H1 (cell line): ENCODE measurements around the gene HES5. TPM values are rescaled to one million over a fixed set of nuclear protein-coding genes. Genes with fewer than 3 reads are reported as not detected.

Experiments used
- CTCF ChIA-PET: fragments of 300-600 bp; sonication (Branson Sonifier 250); formaldehyde crosslinking; loops from one replicate; lab custom pipeline; 2021; ENCODE audit not compliant: partially characterized antibody; lab: Charles Lee
- POLR2A ChIA-PET: fragments of 300-600 bp; sonication (Branson Sonifier 250); formaldehyde crosslinking; loops from one replicate; lab custom pipeline; 2021; ENCODE audit warnings: inconsistent platforms; ENCODE audit not compliant: partially characterized antibody; lab: Charles Lee
- DNase-seq, 2 experiments: peaks; one replicate each; pipeline versions ENCODE4 v3.0.0 to v3.0.0-alpha.2; 2010 to 2022; ENCODE audit warnings: low spot score in 2 of 2, low read depth in 1 of 2, mixed read lengths in 1 of 2
- FAIRE-seq: peaks from 2 replicates; lab custom pipeline; 2011; peaks lifted over from hg19 to GRCh38; lab: Jason Lieb, UNC
- H2AFZ ChIP-seq: 2 replicates; pipeline ENCODE4 v1.8.1; 2012; ENCODE audit warnings: low read length, inconsistent platforms
- H2AK5ac ChIP-seq: 2 replicates; pipeline ENCODE4 v1.6.1; 2013; ENCODE audit warnings: low read depth, low read length
- H2BK120ac ChIP-seq: replicated peaks from 2 replicates; pipeline ENCODE3; 2013; ENCODE audit warnings: low read depth, low read length, inconsistent platforms
- H2BK12ac ChIP-seq: 2 replicates; pipeline ENCODE4 v1.6.1; 2013; ENCODE audit warnings: low read depth, low read length
- H2BK15ac ChIP-seq: 2 replicates; pipeline ENCODE4 v1.6.1; 2013; ENCODE audit warnings: low read length
- H2BK20ac ChIP-seq: 2 replicates; pipeline ENCODE4 v1.6.1; 2013; ENCODE audit warnings: low read length
- H2BK5ac ChIP-seq: 2 replicates; pipeline ENCODE4 v1.6.1; 2013; ENCODE audit warnings: low read depth, low read length
- H3K14ac ChIP-seq: 2 replicates; pipeline ENCODE4 v1.6.1; 2013; ENCODE audit warnings: inconsistent platforms; ENCODE audit not compliant: insufficient read length
- H3K18ac ChIP-seq: 2 replicates; pipeline ENCODE4 v1.6.1; 2013; ENCODE audit warnings: low read length; ENCODE audit errors: extremely low read depth
- H3K23ac ChIP-seq: 2 replicates; pipeline ENCODE4 v1.6.1; 2013; ENCODE audit warnings: inconsistent platforms; ENCODE audit not compliant: insufficient read length
- H3K23me2 ChIP-seq: 2 replicates; pipeline ENCODE4 v1.6.1; 2013; ENCODE audit warnings: low read depth, low read length
- H3K27ac ChIP-seq: 2 replicates; pipeline ENCODE4 v1.6.1; 2011; ENCODE audit warnings: low read depth, low read length, inconsistent platforms
- H3K27me3 ChIP-seq, 4 experiments: replicated peaks in 1 of 4; 1 replicate in 1 of 4; 2 replicates in 3 of 4; pipeline versions ENCODE4 v1.6.1 to v1.8.1; 2011 to 2013; ENCODE audit warnings: low read length in 3 of 4, mild to moderate bottlenecking in 3 of 4, inconsistent platforms in 2 of 4, mixed read lengths in 2 of 4, moderate library complexity in 1 of 4; ENCODE audit not compliant: control insufficient read depth in 3 of 4, insufficient read depth in 3 of 4; ENCODE audit errors: extremely low read depth in 1 of 4
- H3K36me3 ChIP-seq, 4 experiments: 2 replicates each; pipeline versions ENCODE4 v1.6.1 to v1.8.1; 2011 to 2013; ENCODE audit warnings: mild to moderate bottlenecking in 4 of 4, low read length in 3 of 4, moderate library complexity in 2 of 4, control low read depth in 1 of 4, inconsistent platforms in 1 of 4; ENCODE audit not compliant: insufficient read depth in 4 of 4, control insufficient read depth in 2 of 4
- H3K4ac ChIP-seq: replicated peaks from 2 replicates; pipeline ENCODE3; 2013; ENCODE audit warnings: low read length, low read depth, mixed read lengths, inconsistent platforms; ENCODE audit not compliant: insufficient read length
- H3K4me1 ChIP-seq, 4 experiments: replicated peaks in 1 of 4; 1 replicate in 1 of 4; 2 replicates in 3 of 4; pipeline versions ENCODE4 v1.6.1 to v1.8.1; 2011 to 2013; ENCODE audit warnings: low read length in 3 of 4, inconsistent platforms in 2 of 4, mixed read lengths in 1 of 4; ENCODE audit not compliant: insufficient read depth in 4 of 4, control insufficient read depth in 3 of 4
- H3K4me2 ChIP-seq, 2 experiments: 2 replicates each; pipeline versions ENCODE4 v1.6.1 to v1.8.1; 2011 to 2013; ENCODE audit warnings: low read depth in 2 of 2, low read length in 2 of 2, control low read depth in 1 of 2, inconsistent platforms in 1 of 2, mild to moderate bottlenecking in 1 of 2; ENCODE audit not compliant: insufficient read depth in 1 of 2
- H3K4me3 ChIP-seq, 4 experiments: fragments of 200-600, 300-600 bp in 1 of 4; sonication (generic), shearing (Covaris generic), sonication (Bioruptor Twin) in 1 of 4; 2 replicates each; pipeline versions ENCODE4 v1.5.1 to v1.8.1; 2011 to 2016; ENCODE audit warnings: low read length in 4 of 4, low read depth in 3 of 4, control low read depth in 2 of 4, inconsistent platforms in 2 of 4, mild to moderate bottlenecking in 2 of 4, mixed read lengths in 1 of 4, moderate library complexity in 1 of 4; ENCODE audit not compliant: insufficient read depth in 2 of 4; ENCODE audit errors: extremely low read depth in 1 of 4
- H3K56ac ChIP-seq: replicated peaks from 2 replicates; pipeline ENCODE3; 2013; ENCODE audit warnings: low read depth, mild to moderate bottlenecking, mixed read lengths, low read length, inconsistent platforms; ENCODE audit not compliant: insufficient read length
- H3K79me1 ChIP-seq: 2 replicates; pipeline ENCODE4 v1.6.1; 2013; ENCODE audit warnings: low read depth, low read length, control low read depth
- H3K79me2 ChIP-seq, 2 experiments: 2 replicates each; pipeline versions ENCODE4 v1.6.1 to v1.8.1; 2012 to 2013; ENCODE audit warnings: low read length in 2 of 2, mild to moderate bottlenecking in 2 of 2, inconsistent platforms in 1 of 2; ENCODE audit not compliant: insufficient read depth in 2 of 2, control insufficient read depth in 1 of 2
- H3K9ac ChIP-seq, 4 experiments: replicated peaks in 1 of 4; 1 replicate in 1 of 4; 2 replicates in 3 of 4; pipeline versions ENCODE4 v1.6.1 to v1.8.1; 2011 to 2013; ENCODE audit warnings: low read depth in 3 of 4, low read length in 3 of 4, control low read depth in 2 of 4, mild to moderate bottlenecking in 2 of 4, moderate library complexity in 2 of 4, inconsistent platforms in 1 of 4; ENCODE audit errors: extremely low read depth in 1 of 4
- H3K9me3 ChIP-seq, 2 experiments: 2 replicates each; pipeline versions ENCODE4 v1.6.1 to v1.8.1; 2012 to 2013; ENCODE audit warnings: mild to moderate bottlenecking in 2 of 2, moderate library complexity in 2 of 2, control low read depth in 1 of 2, inconsistent platforms in 1 of 2, low read depth in 1 of 2, low read length in 1 of 2, mixed read lengths in 1 of 2; ENCODE audit not compliant: insufficient read depth in 2 of 2
- H4K20me1 ChIP-seq, 2 experiments: replicated peaks in 1 of 2; 2 replicates each; pipeline versions ENCODE3 to v1.8.1; 2011 to 2013; ENCODE audit warnings: inconsistent platforms in 2 of 2, low read length in 2 of 2, mild to moderate bottlenecking in 1 of 2; ENCODE audit not compliant: insufficient read depth in 2 of 2, control insufficient read depth in 1 of 2
- H4K5ac ChIP-seq: 2 replicates; pipeline ENCODE4 v1.6.1; 2013; ENCODE audit warnings: low read length, low read depth, mixed read lengths, inconsistent platforms; ENCODE audit not compliant: insufficient read length
- H4K8ac ChIP-seq: 2 replicates; pipeline ENCODE4 v1.8.0; 2013; ENCODE audit warnings: mild to moderate bottlenecking, moderate library complexity, low read length, inconsistent platforms; ENCODE audit not compliant: insufficient read depth; ENCODE audit errors: extremely low read depth
- H4K91ac ChIP-seq: replicated peaks from 2 replicates; pipeline ENCODE3; 2013; ENCODE audit warnings: low read length, mixed read lengths, inconsistent platforms; ENCODE audit not compliant: insufficient read length
- GABPA ChIP-seq: IDR thresholded peaks from 2 replicates; pipeline ENCODE4 v1.6.1; 2011; ENCODE audit warnings: mild to moderate bottlenecking, low read length, moderate library complexity, borderline replicate concordance; ENCODE audit not compliant: insufficient read depth
- GTF2F1 ChIP-seq: IDR thresholded peaks from 2 replicates; pipeline ENCODE4 v1.6.1; 2012; ENCODE audit warnings: low read depth, low read length, improper control_type of control experiment, borderline replicate concordance
- JUN ChIP-seq: IDR thresholded peaks from 2 replicates; pipeline ENCODE4 v1.6.1; 2011; ENCODE audit warnings: low read depth, mild to moderate bottlenecking, improper control_type of control experiment, low read length
- JUND ChIP-seq: IDR thresholded peaks from 2 replicates; pipeline ENCODE4 v1.6.1; 2011; ENCODE audit warnings: mild to moderate bottlenecking, improper control_type of control experiment, low read length
- MAFK ChIP-seq: IDR thresholded peaks from 2 replicates; pipeline ENCODE4 v1.6.1; 2012; ENCODE audit warnings: low read depth, mild to moderate bottlenecking, improper control_type of control experiment, low read length
- NRF1 ChIP-seq: IDR thresholded peaks from 2 replicates; pipeline ENCODE4 v1.6.1; 2011; ENCODE audit warnings: mild to moderate bottlenecking, low read depth, low read length, improper control_type of control experiment
- RAD21 ChIP-seq, 2 experiments: IDR thresholded peaks in 1 of 2; conservative IDR thresholded peaks in 1 of 2; 2 replicates each; pipeline ENCODE4 v1.6.1; 2011; ENCODE audit warnings: low read depth in 2 of 2, low read length in 2 of 2, improper control_type of control experiment in 1 of 2, inconsistent platforms in 1 of 2, mild to moderate bottlenecking in 1 of 2, moderate library complexity in 1 of 2
- TAF7 ChIP-seq: optimal IDR thresholded peaks from 2 replicates; pipeline ENCODE3; 2011; ENCODE audit warnings: low read depth, mild to moderate bottlenecking, inconsistent platforms, low read length, moderate library complexity, borderline replicate concordance
- TEAD4 ChIP-seq: IDR thresholded peaks from 2 replicates; pipeline ENCODE4 v1.6.1; 2012; ENCODE audit warnings: low read depth, low read length, inconsistent platforms, mixed read lengths
- YY1 ChIP-seq: IDR thresholded peaks from 2 replicates; pipeline ENCODE4 v1.6.1; 2011; ENCODE audit warnings: low read depth, mild to moderate bottlenecking, low read length
- whole genome bisulfite sequencing, 2 experiments: shearing (Covaris generic) in 1 of 2; methylation state at CpG; one replicate each; pipeline versions ENCODE4 v1.1.6 to v1.1.7; 2013 to 2015; ENCODE audit warnings: low lambda C conversion rate in 2 of 2, mixed read lengths in 2 of 2, inconsistent platforms in 1 of 2, low coverage in 1 of 2, missing lambda C conversion rate in 1 of 2; ENCODE audit not compliant: insufficient replicate concordance in 2 of 2, insufficient coverage in 1 of 2, insufficient read length in 1 of 2; ENCODE audit errors: extremely low coverage in 1 of 2, missing lambda C conversion rate in 1 of 2; 5-methylcytosine and 5-hydroxymethylcytosine counted together
- polyA plus RNA-seq, 7 experiments: library from polyadenylated mRNA; depleted of rRNA in 3 of 7; stranded (reverse) in 5 of 7; unstranded in 2 of 7; fragments of >200 nt in 5 of 7; fragments of 200-250 nt in 2 of 7; gene quantifications; 1 replicate in 5 of 7; 2 replicates in 1 of 7; 4 replicates in 1 of 7; pipeline versions ENCODE4 v1.2.1 to v1.2.3, GENCODE V29; 2011 to 2013; ENCODE audit warnings: missing spikeins in 2 of 7, mixed read lengths in 2 of 7
- total RNA-seq: library from RNA; stranded (reverse); fragmentation: NEBNext Ultra II Directional; extraction: Animal tissue kit (Norgen Biotek cat#: 25700); gene quantifications from 2 replicates; pipeline ENCODE4 v1.2.1, GENCODE V29; 2021

The HES5 gene
- total and polyA plus RNA-seq, 2 of the 8 experiments (the other 6 are each of a cell fraction or from before 2014, with no cell fraction given): 0.22 TPM; not detected in 1

- peak overlapping the region; percentile 35; the same call in 1 of the 2 replicates for H4K8ac ChIP-seq
- H2BK20ac ChIP-seq: no peak overlapping the region
- no peak overlapping the region for H3K4me2 ChIP-seq
- no peaks in the 10 kb centered on the region; a peak in 3 of 7 replicates for H3K27me3 ChIP-seq
- no peak overlapping the region for H3K9ac ChIP-seq
- H4K5ac ChIP-seq: no peak overlapping the region
- no peaks in the 10 kb centered on the region for H3K79me2 ChIP-seq
- TF ChIP-seq TAF7 (no peak), GTF2F1 (no peak), MAFK (no peak), JUND (no peak), NRF1 (no peak), TEAD4 (no peak), GABPA (no peak), RAD21 (IDR thresholded peaks at IDR 0.05 in 1 of 2, conservative IDR thresholded peaks at IDR 0.05 in 1 of 2; ENCODE audit: low read depth in 2 of 2, low read length in 2 of 2) (no peak), YY1 (no peak), JUN (no peak)
- H4K20me1 ChIP-seq: peaks cover 6 to 21% of the 10 kb centered on the region in 2 experiments
- no peak overlapping the region for H3K4me3 ChIP-seq
- H2BK120ac ChIP-seq: no peak overlapping the region
- H3K79me1 ChIP-seq: no peaks in the 10 kb centered on the region
- no peak overlapping the region for H2BK5ac ChIP-seq
- H3K23ac ChIP-seq: no peak overlapping the region
- WGBS, 2 experiments: 89% methylated on average over 31 of the region's 36 CpGs; no CpG with 5 or more reads in 1 of the 2 experiments
- H3K18ac ChIP-seq: no peak overlapping the region
- ChIA-PET CTCF (interaction anchor here (1.0 to 2.0 kb wide), 3 partner anchors 12 to 33 kb away, joined by 3 to 6 read pairs (median 4); no protein-coding TSS in a partner anchor), POLR2A (interaction anchor here (0.6 to 1.7 kb wide), 6 partner anchors 21 to 80 kb away, joined by 3 to 5 read pairs (median 4); no protein-coding TSS in a partner anchor)
- no peak overlapping the region for H3K4ac ChIP-seq
- no peak overlapping the region for H3K14ac ChIP-seq
- DNase-seq (no peak), FAIRE-seq (no peak)
- no peak overlapping the region for H2BK12ac ChIP-seq
- H3K36me3 ChIP-seq: peaks cover 0 to 12% (median 5%) of the 10 kb centered on the region in 4 experiments; a peak in 4 of 8 replicates
- no peaks in the 10 kb centered on the region for H3K9me3 ChIP-seq
- no peak overlapping the region for H2AK5ac ChIP-seq
- no peak overlapping the region for H2BK15ac ChIP-seq
- no peak overlapping the region for H4K91ac ChIP-seq
- H3K4me1 ChIP-seq: no peaks in the 10 kb centered on the region; a peak in 1 of 7 replicates
- H3K27ac ChIP-seq: no peak overlapping the region
- H3K56ac ChIP-seq: no peak overlapping the region
- H2AFZ ChIP-seq: no peak overlapping the region
- no peaks in the 10 kb centered on the region for H3K23me2 ChIP-seq
These were observed 25.7 kb downstream of the HES5 start for GRCh38 chr1:2504225-2504948.
